GM12864 (cell line): ENCODE results near the gene NPL.

Source experiments
- DNase-seq: peaks from one replicate; pipeline ENCODE4 v3.0.0-alpha.2; 2011; ENCODE audit warnings: low read depth
- H3K4me3 ChIP-seq: 2 replicates; pipeline ENCODE4 v1.5.1; 2011; ENCODE audit warnings: mild to moderate bottlenecking, low read depth, low read length, control low read depth
- CTCF ChIP-seq: IDR thresholded peaks from 2 replicates; pipeline ENCODE4 v1.5.1; 2011; ENCODE audit warnings: low read depth, mild to moderate bottlenecking, moderate library complexity, low read length, control low read depth, inconsistent platforms; ENCODE audit errors: missing control alignments

Gene NPL

GRCh38 chr1:182835806-182836205 lies 46.2 kb downstream of the NPL start:
- TF ChIP-seq CTCF = no peak
- DNase-seq = no peak
- H3K4me3 ChIP-seq = no peak overlapping the region

- H3K4me3 ChIP-seq = peak within 1 kb of the TSS; percentile 96
- DNase-seq = peak; percentile 55
- no peak for TF ChIP-seq CTCF
These were observed 49.9 kb downstream of the NPL start, which contains the start of gene DHX9 for GRCh38 chr1:182839209-182840066. Gene DHX9 (plus strand): TSS chr1:182839347. CDS start chr1:182842567, 3,220 bp downstream.

- TF ChIP-seq CTCF = no peak
- peak overlapping the region; percentile 96 for H3K4me3 ChIP-seq
- no peak for DNase-seq
These were observed 51.9 kb downstream of the NPL start for GRCh38 chr1:182841368-182841988.

GRCh38 chr1:182842265-182842664 lies 52.7 kb downstream of the NPL start:
- no peak overlapping the region for H3K4me3 ChIP-seq
- no peak for TF ChIP-seq CTCF
- DNase-seq = no peak

- no peak for DNase-seq
- no peak overlapping the region for H3K4me3 ChIP-seq
- no peak for TF ChIP-seq CTCF
These were observed 55.8 kb downstream of the NPL start for GRCh38 chr1:182845379-182845778.

- no peak for TF ChIP-seq CTCF
- DNase-seq = no peak
These were observed 56.3 kb downstream of the NPL start for GRCh38 chr1:182845894-182846293.

GRCh38 chr1:182847105-182847504 lies 57.5 kb downstream of the NPL start:
- no peak for TF ChIP-seq CTCF
- no peak overlapping the region for H3K4me3 ChIP-seq
- no peak for DNase-seq

More at GRCh38 chr1:182845894-182846293, 56.3 kb downstream of the NPL start:
- H3K4me3 ChIP-seq = no peak overlapping the region
